ENCODE results near the gene NRXN3. TPM values are rescaled to one million over a fixed set of nuclear protein-coding genes. Genes with fewer than 3 reads are reported as not detected.

NRXN3 gene
- total and polyA plus RNA-seq, 2 of the 13 experiments (the other 11 are each of a cell fraction or from before 2014, with no cell fraction given), result 0.03 TPM; not detected in 1

GRCh38 chr14:78986989-78987388, 816.8 kb downstream of the NRXN3 start (continued):
- no peak for TF ChIP-seq NFYB (CRISPR knock-in tag; IDR thresholded peaks at IDR 0.05)

GRCh38 chr14:78989221-78989620, 819.0 kb downstream of the NRXN3 start:
- Histone ChIP-seq H3K9ac (ENCODE audit: insufficient read depth, low read depth, low read length) (no peak overlapping the region), H4K20me1 (ENCODE audit: insufficient read depth, low read length) (no peaks in the 10 kb centered on the region), H2AFZ (ENCODE audit: low read length) (no peak overlapping the region), H3K4me2 (ENCODE audit: low read depth, low read length) (no peak overlapping the region), H3K36me3 (replicated peaks in 1 of 2; ENCODE audit: control insufficient read depth in 1 of 2, insufficient read depth in 2 of 2, low read length in 2 of 2) (no peaks in the 10 kb centered on the region), H3K4me1 (ENCODE audit: insufficient read depth, low read length) (no peaks in the 10 kb centered on the region), H3K79me2 (ENCODE audit: insufficient read depth, low read length) (no peaks in the 10 kb centered on the region), H3K27ac (ENCODE audit: extremely low read length, insufficient read depth, low read length) (no peak overlapping the region), H3K27me3 (ENCODE audit: control insufficient read depth in 1 of 2, insufficient read depth in 2 of 2, low read length in 2 of 2) (no peaks in the 10 kb centered on the region), H3K9me3 (ENCODE audit: low read length) (no peaks in the 10 kb centered on the region), H3K4me3 (replicated peaks in 1 of 3; ENCODE audit: insufficient read depth in 1 of 3, low read depth in 2 of 3, low read length in 3 of 3) (no peak overlapping the region)
- TF ChIP-seq ZHX2 (IDR thresholded peaks at IDR 0.05; ENCODE audit: low read depth), result no peak
- TF ChIP-seq ZHX2 (CRISPR knock-in tag; IDR thresholded peaks at IDR 0.05; ENCODE audit: borderline replicate concordance), result no peak
- TF ChIP-seq ZNF737 (CRISPR knock-in tag; IDR thresholded peaks at IDR 0.05; ENCODE audit: borderline replicate concordance), result no peak
- TF ChIP-seq ZNF580 (CRISPR knock-in tag; IDR thresholded peaks at IDR 0.05; ENCODE audit: borderline replicate concordance, low read depth), result no peak
- TF ChIP-seq PHF5A (CRISPR knock-in tag; IDR thresholded peaks at IDR 0.05; ENCODE audit: low read depth, unreplicated experiment), result no peak
- TF ChIP-seq SCMH1 (CRISPR knock-in tag; IDR thresholded peaks at IDR 0.05; ENCODE audit: borderline replicate concordance), result no peak
- no peak for TF ChIP-seq CHD2 (IDR thresholded peaks at IDR 0.05; ENCODE audit: low read depth, low read length)
- TF ChIP-seq ZNF205 (CRISPR knock-in tag; IDR thresholded peaks at IDR 0.05), result no peak
- TF ChIP-seq PAF1 (CRISPR knock-in tag; IDR thresholded peaks at IDR 0.05), result no peak
- TF ChIP-seq ZNF350 (CRISPR knock-in tag; IDR thresholded peaks at IDR 0.05; ENCODE audit: borderline replicate concordance, low read depth), result no peak
- no peak for TF ChIP-seq ZMAT5 (CRISPR knock-in tag; IDR thresholded peaks at IDR 0.05; ENCODE audit: borderline replicate concordance, low read depth)
- TF ChIP-seq ZNF816 (CRISPR knock-in tag; IDR thresholded peaks at IDR 0.05; ENCODE audit: borderline replicate concordance), result no peak
- POLR2A ChIA-PET, result no interaction called here
- in situ Hi-C loops (cut with HindIII; ENCODE audit: extremely low pct_ligation_motif_present, low pct_unique_long_range_greater_than_20kb) (no loop called here), intact Hi-C loops (cut with micrococcal nuclease; ENCODE audit: unreplicated experiment) (no loop called here)
- 34% methylated on average over 3 of the region's 3 CpGs for WGBS (ENCODE audit: low lambda C conversion rate)
- FAIRE-seq, result no peak
- CTCF ChIA-PET (ENCODE audit: low intra/inter-chr PET ratio, low total read pairs), result no interaction called here
- BruUV-seq (replicated peaks), result no TSS peak
- ATAC-seq, result no peak
- no peak for DNase-seq (ENCODE audit: low spot score)

Measured in HepG2 (cell line).